Stimulated activated effector memory CD8-positive, alpha-beta T cell treated with anti-CD3 and anti-CD28 coated beads, Interleukin-12 subunit alpha, Interleukin-12 subunit beta, amount 100 ng/mL, for 72 hours (primary cell): Measurements from ENCODE around the gene NABP2.
A peak's percentile ranks its signal among the peaks of the same experiment; 100 is the strongest.
"Not testable (repeated sequence)": the region's sequence is repeated elsewhere in the genome, so short reads cannot be mapped to it uniquely, and the experiment has no call there.

ENCODE experiments used
- ATAC-seq: fragments of 150-1000 bp; cut with Tn5 transposase; 2 replicates; pipeline ENCODE4 v1.10.0; 2021
- DNase-seq, 2 donors: peaks; one replicate each; pipeline ENCODE4 v3.0.0; 2021 to 2022; ENCODE audit warnings: low spot score in 2 of 2
- H3K27ac Mint-ChIP-seq: one replicate; pipeline ENCODE4 v1.8.0; 2022; ENCODE audit warnings: mild to moderate bottlenecking, mixed read lengths
- H3K36me3 Mint-ChIP-seq: one replicate; pipeline ENCODE4 v1.8.0; 2022; ENCODE audit warnings: mild to moderate bottlenecking, mixed read lengths
- H3K4me1 Mint-ChIP-seq: one replicate; pipeline ENCODE4 v1.8.0; 2022; ENCODE audit warnings: mixed read lengths
- H3K4me3 Mint-ChIP-seq: one replicate; pipeline ENCODE4 v1.8.0; 2022; ENCODE audit warnings: mild to moderate bottlenecking, mixed read lengths
- H3K9me3 Mint-ChIP-seq: one replicate; pipeline ENCODE4 v1.8.0; 2022; ENCODE audit warnings: mixed read lengths

NABP2 gene

DNA sequence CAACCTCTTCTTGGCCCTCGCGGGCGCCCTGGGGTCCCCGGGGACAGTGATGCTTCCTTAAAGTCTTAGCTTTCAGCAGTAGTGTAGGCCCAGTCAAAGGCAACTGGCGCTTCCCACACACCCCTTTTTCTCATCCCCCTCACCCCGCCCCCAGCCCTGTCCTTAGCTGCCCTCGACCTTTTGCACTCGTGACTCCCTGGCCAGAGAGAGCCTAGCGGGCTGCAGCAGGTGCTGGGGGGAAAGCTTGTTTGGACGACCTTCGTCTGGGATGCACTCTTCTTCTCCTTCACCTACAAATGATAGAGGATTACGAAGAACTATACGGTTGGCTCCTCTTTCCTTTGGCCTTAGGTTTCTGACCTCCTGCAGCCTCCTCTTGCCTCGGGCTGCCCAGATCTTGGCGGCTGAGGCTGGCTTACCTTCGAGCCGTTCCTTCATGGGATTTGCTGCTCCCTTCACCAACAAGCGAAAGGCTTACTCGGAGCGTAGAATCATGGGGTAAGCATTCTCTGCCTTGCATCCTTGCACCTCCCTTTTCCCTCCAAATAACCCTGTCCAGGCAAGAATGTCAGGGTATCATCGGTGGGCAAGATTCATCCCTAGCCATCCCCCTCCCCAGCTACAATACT, 43.4 kb downstream of the NABP2 start:
- Mint-ChIP-seq H3K9me3 (no peaks in the 10 kb centered on the region), H3K27ac (peak overlapping the region; percentile 95)
- no peak for ATAC-seq

DNA sequence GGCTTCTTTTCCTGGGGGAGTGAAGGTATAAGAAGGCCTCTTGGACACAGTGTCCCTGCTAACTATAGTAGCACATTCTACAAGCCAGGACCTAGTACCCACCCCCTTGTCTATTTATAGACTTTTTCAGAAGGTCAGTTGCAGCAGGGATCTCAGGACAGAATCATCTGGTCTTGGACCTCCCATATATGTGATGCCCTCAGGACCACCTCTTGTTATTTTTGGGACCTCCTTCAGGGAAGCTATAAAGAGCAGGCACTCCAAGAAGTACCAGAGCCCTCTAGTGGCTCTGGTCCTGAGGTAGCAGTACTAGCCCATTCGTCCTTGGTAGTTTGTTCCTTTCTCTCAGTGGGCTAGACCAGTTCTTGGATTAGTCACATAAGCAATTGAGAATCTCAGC, 46.9 kb downstream of the NABP2 start:
- H3K4me1 Mint-ChIP-seq = peaks cover 18% of the 10 kb centered on the region
- H3K36me3 Mint-ChIP-seq = peaks cover 67% of the 10 kb centered on the region
- peak overlapping the region; percentile 63 for H3K27ac Mint-ChIP-seq
- ATAC-seq (no peak), DNase-seq (no peak)
- no peaks in the 10 kb centered on the region for H3K9me3 Mint-ChIP-seq
- H3K4me3 Mint-ChIP-seq = no peak overlapping the region

More for the DNA sequence above, 43.4 kb downstream of the NABP2 start:
- peaks cover 32% of the 10 kb centered on the region for H3K36me3 Mint-ChIP-seq
- H3K4me3 Mint-ChIP-seq = peak overlapping the region; percentile 95
- H3K4me1 Mint-ChIP-seq = peaks cover 18% of the 10 kb centered on the region
- no peak for DNase-seq

DNA sequence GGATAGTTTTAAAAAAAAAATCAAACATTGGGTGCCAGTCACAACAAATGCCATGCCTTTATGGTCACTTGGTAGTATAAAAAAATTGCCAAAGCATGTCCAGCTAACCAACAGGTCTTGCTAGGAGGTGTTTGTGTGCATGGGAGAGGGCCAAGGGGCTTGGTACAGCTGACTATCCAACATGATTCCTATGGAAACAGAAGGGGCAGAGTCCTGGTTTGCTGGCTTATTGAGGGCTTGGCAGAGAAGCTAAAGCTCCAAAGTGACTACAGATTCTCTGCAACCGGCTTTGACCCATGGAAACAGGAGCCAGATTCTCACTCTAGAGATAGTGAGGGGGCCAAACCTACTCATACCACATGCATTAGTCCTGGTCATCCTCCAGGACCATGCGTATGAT, 48.3 kb downstream of the NABP2 start:
- H3K9me3 Mint-ChIP-seq, ATAC-seq, H3K4me1 Mint-ChIP-seq, H3K4me3 Mint-ChIP-seq, DNase-seq: not testable (repeated sequence)
- H3K27ac Mint-ChIP-seq = peak overlapping the region; percentile 63
- peaks cover 81% of the 10 kb centered on the region for H3K36me3 Mint-ChIP-seq

DNA sequence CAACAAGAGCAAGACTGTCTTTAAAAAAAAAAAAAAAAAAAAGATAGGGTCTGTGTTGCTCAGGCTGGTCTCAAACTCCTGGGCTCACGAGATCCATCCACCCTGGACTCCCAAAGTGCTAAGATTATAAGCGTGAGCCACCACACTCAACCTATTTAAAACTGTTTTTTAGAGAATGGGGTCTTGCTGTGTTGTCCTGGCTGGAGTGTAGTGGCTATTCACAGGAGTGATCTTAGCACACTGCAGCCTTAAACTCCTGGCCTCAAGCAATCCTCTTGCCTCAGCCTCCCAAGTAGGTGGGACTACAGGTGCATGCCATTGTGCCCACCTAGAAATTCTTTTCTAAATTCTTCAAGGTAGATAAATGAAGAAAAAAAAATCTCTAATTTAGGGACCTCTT, 50.2 kb downstream of the NABP2 start:
- no peak overlapping the region for H3K4me3 Mint-ChIP-seq
- H3K36me3 Mint-ChIP-seq = peaks cover 96% of the 10 kb centered on the region
- no peaks in the 10 kb centered on the region for H3K9me3 Mint-ChIP-seq
- no peaks in the 10 kb centered on the region for H3K4me1 Mint-ChIP-seq
- H3K27ac Mint-ChIP-seq = no peak overlapping the region
- ATAC-seq (no peak), DNase-seq (no peak)

DNA sequence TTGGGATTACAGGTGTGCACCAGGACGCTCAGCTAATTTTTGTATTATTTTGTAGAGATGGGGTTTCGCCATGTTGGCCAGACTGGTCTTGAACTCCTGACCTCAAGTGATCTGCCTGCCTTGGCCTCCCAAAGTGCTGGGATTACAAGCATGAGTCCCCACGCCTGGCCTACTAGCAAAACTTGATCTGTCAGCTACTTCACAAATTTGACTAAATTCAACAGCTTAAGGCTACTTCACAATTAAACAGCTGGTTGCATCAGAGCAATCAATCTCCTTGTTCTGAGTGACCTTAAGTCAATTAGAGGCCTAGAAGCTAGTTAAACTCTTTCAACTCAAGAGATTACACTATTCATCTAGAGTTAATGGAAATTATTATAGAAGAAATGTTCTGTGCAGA, 54.8 kb downstream of the NABP2 start:
- Mint-ChIP-seq H3K9me3 (no peaks in the 10 kb centered on the region), H3K27ac (peak overlapping the region; percentile 29), H3K36me3 (peaks cover 100% of the 10 kb centered on the region), H3K4me1 (no peaks in the 10 kb centered on the region), H3K4me3 (no peak overlapping the region)
- ATAC-seq (no peak), DNase-seq (no peak)
